GM12873 (cell line): ENCODE measurements around the gene KCNIP4.

Experiments used
- CTCF ChIP-seq: IDR thresholded peaks from 2 replicates; pipeline ENCODE4 v1.5.1; 2012; ENCODE audit warnings: low read depth, mild to moderate bottlenecking, moderate library complexity, low read length, control low read depth; ENCODE audit not compliant: insufficient read depth; ENCODE audit errors: missing control alignments

KCNIP4 gene

GRCh38 chr4:21450331-21450730, 498.2 kb downstream of the KCNIP4 start:
- TF ChIP-seq CTCF: no peak

GRCh38 chr4:21447301-21448054, 501.1 kb downstream of the KCNIP4 start:
- no peak for TF ChIP-seq CTCF

GRCh38 chr4:21420166-21420565, 528.4 kb downstream of the KCNIP4 start:
- no peak for TF ChIP-seq CTCF

- no peak for TF ChIP-seq CTCF
Observed at GRCh38 chr4:21415728-21416127, 532.8 kb downstream of the KCNIP4 start.

- no peak for TF ChIP-seq CTCF
Observed at GRCh38 chr4:21413807-21414370, 534.7 kb downstream of the KCNIP4 start.

GRCh38 chr4:21411086-21411485, 537.5 kb downstream of the KCNIP4 start:
- TF ChIP-seq CTCF: no peak

- no peak for TF ChIP-seq CTCF
Observed at GRCh38 chr4:21410372-21410771, 538.2 kb downstream of the KCNIP4 start.
